ENCODE data around the gene MAMLD1. TPM values are rescaled to one million over a fixed set of nuclear protein-coding genes. Genes with fewer than 3 reads are reported as not detected.

MAMLD1 gene
- total and polyA plus RNA-seq, 2 donors (not counting 3 experiments of a cell fraction or from before 2014, with no cell fraction given) = 2.5 to 5.6 TPM

- intact Hi-C loops (cut with micrococcal nuclease) = no loop called here
- DNase-seq (ENCODE audit: low read depth, low spot score) (no peak), FAIRE-seq (no peak)
- dilution Hi-C loops (cut with MboI; ENCODE audit: extremely low pct_ligation_motif_present, low sequenced_read_pairs) = no loop called here
- Histone ChIP-seq H3K36me3 (ENCODE audit: control insufficient read depth in 2 of 2, extremely low read depth in 1 of 2, insufficient read depth in 2 of 2, low read length in 2 of 2) (no peaks in the 10 kb centered on the region), H3K9me1 (replicated peaks; ENCODE audit: control insufficient read depth, extremely low read depth, insufficient read depth, low read length) (no peaks in the 10 kb centered on the region), H4K20me1 (replicated peaks; ENCODE audit: control insufficient read depth, extremely low read depth, insufficient read depth, low read length) (no peaks in the 10 kb centered on the region), H3K4me1 (ENCODE audit: control insufficient read depth, extremely low read depth, insufficient read depth, low read length) (no peaks in the 10 kb centered on the region), H3K9me3 (replicated peaks; ENCODE audit: control insufficient read depth, insufficient read depth, low read length) (no peaks in the 10 kb centered on the region), H3K4me3 (replicated peaks in 1 of 3; ENCODE audit: insufficient read depth in 1 of 3, low read depth in 1 of 3, low read length in 3 of 3) (no peak overlapping the region), H3K79me2 (ENCODE audit: control insufficient read depth, insufficient read depth, low read length) (no peaks in the 10 kb centered on the region), H3K27me3 (ENCODE audit: control insufficient read depth in 2 of 2, insufficient read depth in 2 of 2, low read length in 2 of 2) (no peaks in the 10 kb centered on the region), H3K9ac (replicated peaks; ENCODE audit: extremely low read depth, insufficient read depth, low read length) (no peak overlapping the region), H3K4me2 (ENCODE audit: insufficient read depth, low read length) (no peak overlapping the region), H3K27ac (ENCODE audit: insufficient read depth, low read depth, low read length) (no peak overlapping the region), H2AFZ (ENCODE audit: low read depth, low read length) (no peak overlapping the region)
- ChIA-PET POLR2A (no interaction called here), CTCF (no interaction called here)
- TF ChIP-seq CTCF (IDR thresholded peaks at IDR 0.05; ENCODE audit: extremely low read depth in 1 of 2, insufficient read depth in 1 of 2, low read depth in 1 of 2, low read length in 2 of 2) = no peak
- no peak for TF ChIP-seq MAX (IDR thresholded peaks at IDR 0.05; ENCODE audit: insufficient read depth, insufficient read length)
- TF ChIP-seq POLR2AphosphoS5 (IDR thresholded peaks at IDR 0.05; ENCODE audit: insufficient read depth, low read depth, low read length) = no peak
- TF ChIP-seq FOS (IDR thresholded peaks at IDR 0.05; ENCODE audit: borderline replicate concordance, insufficient read depth, low read length) = no peak
- TF ChIP-seq EZH2 (IDR thresholded peaks at IDR 0.05; ENCODE audit: borderline replicate concordance, low read depth, low read length, severe bottlenecking) = no peak
- no peak for TF ChIP-seq POLR2A (IDR thresholded peaks at IDR 0.05; ENCODE audit: low read depth, low read length)
- TF ChIP-seq MYC (IDR thresholded peaks at IDR 0.05; ENCODE audit: low read depth, low read length) = no peak
- TF ChIP-seq JUN (IDR thresholded peaks at IDR 0.05; ENCODE audit: borderline replicate concordance, insufficient read depth, insufficient read length, low read depth) = no peak
- no peak for TF ChIP-seq GATA2 (IDR thresholded peaks at IDR 0.05; ENCODE audit: insufficient read depth, insufficient read length, low read depth, low read length)
- BruUV-seq (replicated peaks) = no TSS peak
Measured at GRCh38 chrX:150414228-150414627, 51.1 kb downstream of the MAMLD1 start.

Measured in endothelial cell of umbilical vein (primary cell).